ENCODE data around the gene SLTM.

GRCh38 chr15:58919232-58919631 is 14.2 kb downstream of the SLTM start:
- TF ChIP-seq EZH2phosphoT487 (IDR thresholded peaks at IDR 0.05; ENCODE audit: borderline replicate concordance, low read depth, low read length) (no peak), CTCF (conservative IDR thresholded peaks at IDR 0.05; ENCODE audit: low read length) (no peak)
